HEK293T (cell line): Measurements from ENCODE around the gene CADPS.

ENCODE experiments used
- CTBP1 ChIP-seq: fragments of 450-650 bp; IDR thresholded peaks from 2 replicates; pipeline ENCODE4 v1.6.1; 2016; ENCODE audit warnings: borderline replicate concordance
- ELF4 ChIP-seq: fragments of 450-650 bp; IDR thresholded peaks from 2 replicates; pipeline ENCODE4 v1.6.1; 2017; ENCODE audit warnings: antibody characterized with exemption
- FOXA1 ChIP-seq: fragments of 450-650 bp; IDR thresholded peaks from 2 replicates; pipeline ENCODE4 v1.6.1; 2016; ENCODE audit warnings: mild to moderate bottlenecking
- FOXK2 ChIP-seq: fragments of 450-650 bp; IDR thresholded peaks from 2 replicates; pipeline ENCODE4 v1.6.1; 2016; ENCODE audit warnings: mild to moderate bottlenecking
- FOXM1 ChIP-seq: fragments of 450-650 bp; IDR thresholded peaks from 2 replicates; pipeline ENCODE4 v1.6.1; 2017; ENCODE audit warnings: mild to moderate bottlenecking, borderline replicate concordance
- HDGF ChIP-seq: fragments of 450-650 bp; IDR thresholded peaks from 2 replicates; pipeline ENCODE4 v1.6.1; 2017; ENCODE audit warnings: antibody characterized with exemption, borderline replicate concordance
- NFRKB ChIP-seq: fragments of 450-650 bp; IDR thresholded peaks from 2 replicates; pipeline ENCODE4 v1.6.1; 2016; ENCODE audit warnings: mild to moderate bottlenecking, moderate library complexity
- PKNOX1 ChIP-seq: fragments of 450-650 bp; IDR thresholded peaks from 2 replicates; pipeline ENCODE4 v1.6.1; 2016
- SP1 ChIP-seq: fragments of 450-650 bp; IDR thresholded peaks from 2 replicates; pipeline ENCODE4 v1.6.1; 2017
- SUZ12 ChIP-seq: fragments of 450-650 bp; IDR thresholded peaks from 2 replicates; pipeline ENCODE4 v1.6.1; 2016; ENCODE audit warnings: mild to moderate bottlenecking
- TARDBP ChIP-seq: fragments of 450-650 bp; IDR thresholded peaks from 2 replicates; pipeline ENCODE4 v1.6.1; 2016
- ZNF384 ChIP-seq: fragments of 450-650 bp; IDR thresholded peaks from 2 replicates; pipeline ENCODE4 v1.6.1; 2016

GRCh38 chr3:62874711-62875557 is at the start of gene CADPS:
- TF ChIP-seq PKNOX1 (no peak), SUZ12 (no peak), ELF4 (no peak), FOXA1 (no peak), HDGF (no peak), FOXM1 (no peak), TARDBP (no peak), SP1 (no peak), CTBP1 (no peak), ZNF384 (no peak), FOXK2 (no peak), NFRKB (no peak)
